ENCODE data around the gene TMEM9.

- TF ChIP-seq POLR2A (IDR thresholded peaks at IDR 0.05) (peak; percentile 68 to 78), POLR2AphosphoS5 (IDR thresholded peaks at IDR 0.05) (peak; percentile 90), CTCF (IDR thresholded peaks at IDR 0.05) (peak in 2 of 4 experiments; percentile 42 to 47), EP300 (IDR thresholded peaks at IDR 0.05) (no peak)
Measured at GRCh38 chr1:201170533-201171062, 16.3 kb upstream of the TMEM9 start.
